Measurements from ENCODE around the gene MRGPRG.

The MRGPRG gene

DNA sequence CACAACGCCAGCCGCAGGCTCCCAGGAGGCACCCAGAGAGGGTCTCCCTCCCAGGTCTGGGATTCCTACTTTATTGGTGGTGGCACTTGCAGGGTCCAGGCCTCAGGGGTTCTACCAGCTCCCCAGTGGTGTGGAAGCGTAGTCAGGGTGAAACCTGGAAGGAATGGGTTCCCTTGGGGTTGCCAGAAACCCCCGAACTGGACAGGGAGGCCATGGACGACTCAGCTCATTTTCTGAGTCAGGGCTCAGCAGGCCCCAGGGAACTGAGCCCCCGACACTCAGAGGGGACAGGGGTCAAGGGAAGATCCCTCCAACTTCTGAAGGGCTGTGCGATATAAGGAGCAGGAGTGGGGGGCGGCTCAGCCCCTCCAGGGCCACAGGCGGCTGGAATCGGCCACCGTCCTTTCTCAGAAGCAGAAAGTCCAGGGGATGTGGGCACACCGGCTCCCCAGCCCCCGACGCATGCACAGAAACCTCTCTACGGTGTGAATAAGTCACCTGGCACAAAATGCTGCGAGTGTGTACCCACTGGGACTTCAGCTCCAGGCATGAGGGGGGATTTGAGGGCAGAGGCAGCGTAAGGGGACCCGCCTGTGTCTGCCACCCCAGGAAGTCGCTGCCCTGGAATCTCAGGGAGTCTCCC lies 25.1 kb downstream of the MRGPRG start:
- DNase-seq (ENCODE audit: insufficient read length, low spot score) (no peak), FAIRE-seq (no peak)
- TF ChIP-seq, protein P1, sequence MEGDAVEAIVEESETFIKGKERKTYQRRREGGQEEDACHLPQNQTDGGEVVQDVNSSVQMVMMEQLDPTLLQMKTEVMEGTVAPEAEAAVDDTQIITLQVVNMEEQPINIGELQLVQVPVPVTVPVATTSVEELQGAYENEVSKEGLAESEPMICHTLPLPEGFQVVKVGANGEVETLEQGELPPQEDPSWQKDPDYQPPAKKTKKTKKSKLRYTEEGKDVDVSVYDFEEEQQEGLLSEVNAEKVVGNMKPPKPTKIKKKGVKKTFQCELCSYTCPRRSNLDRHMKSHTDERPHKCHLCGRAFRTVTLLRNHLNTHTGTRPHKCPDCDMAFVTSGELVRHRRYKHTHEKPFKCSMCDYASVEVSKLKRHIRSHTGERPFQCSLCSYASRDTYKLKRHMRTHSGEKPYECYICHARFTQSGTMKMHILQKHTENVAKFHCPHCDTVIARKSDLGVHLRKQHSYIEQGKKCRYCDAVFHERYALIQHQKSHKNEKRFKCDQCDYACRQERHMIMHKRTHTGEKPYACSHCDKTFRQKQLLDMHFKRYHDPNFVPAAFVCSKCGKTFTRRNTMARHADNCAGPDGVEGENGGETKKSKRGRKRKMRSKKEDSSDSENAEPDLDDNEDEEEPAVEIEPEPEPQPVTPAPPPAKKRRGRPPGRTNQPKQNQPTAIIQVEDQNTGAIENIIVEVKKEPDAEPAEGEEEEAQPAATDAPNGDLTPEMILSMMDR (IDR thresholded peaks at IDR 0.05; ENCODE audit: insufficient read depth, missing control alignments) = no peak

DNA sequence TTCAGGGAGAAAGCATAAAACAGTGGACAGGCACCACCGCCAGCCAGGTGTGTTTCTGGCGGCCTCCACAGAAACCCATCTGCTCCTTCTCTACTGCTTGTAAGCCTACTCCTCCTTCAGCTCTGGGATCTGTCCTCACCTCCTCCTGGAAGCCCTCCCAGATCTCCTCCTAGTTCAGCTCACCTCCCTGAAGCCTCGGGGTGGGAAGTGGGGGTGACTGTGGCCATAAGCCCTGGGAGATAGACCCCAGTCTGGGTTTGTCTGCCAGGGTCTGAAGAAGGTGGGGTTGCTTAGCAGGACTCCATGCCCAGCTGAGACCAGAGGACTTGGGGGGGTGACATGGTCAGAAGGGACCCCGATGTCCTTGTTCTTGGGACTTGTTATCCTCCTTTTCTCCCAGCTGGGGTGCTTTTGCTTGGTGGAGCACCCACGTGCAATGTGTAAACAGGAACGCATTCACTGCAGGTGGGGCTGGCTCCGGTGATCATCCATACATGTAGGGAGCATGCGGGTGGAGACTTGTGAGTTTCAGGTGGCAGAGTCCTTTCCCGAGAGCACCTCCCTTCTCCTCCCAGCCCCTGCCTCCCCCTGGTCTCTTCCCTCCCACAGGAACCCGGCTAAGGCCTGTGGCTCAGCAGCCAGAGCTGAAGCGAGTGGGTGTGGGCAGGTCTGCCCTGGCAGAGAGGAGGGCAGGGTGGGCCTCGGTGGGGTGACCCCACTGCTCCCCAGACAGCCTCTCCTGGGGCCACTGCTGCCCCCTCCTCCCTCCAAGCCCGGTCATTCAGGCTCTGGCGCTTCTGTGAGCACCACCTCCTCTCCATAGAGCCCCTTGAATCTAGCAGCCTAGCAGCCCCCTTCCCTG lies 25.9 kb downstream of the MRGPRG start:
- TF ChIP-seq, protein P1 (IDR thresholded peaks at IDR 0.05; ENCODE audit: insufficient read depth, missing control alignments) = no peak
- no peak for DNase-seq (ENCODE audit: insufficient read length, low spot score)
- no peak for FAIRE-seq

DNA sequence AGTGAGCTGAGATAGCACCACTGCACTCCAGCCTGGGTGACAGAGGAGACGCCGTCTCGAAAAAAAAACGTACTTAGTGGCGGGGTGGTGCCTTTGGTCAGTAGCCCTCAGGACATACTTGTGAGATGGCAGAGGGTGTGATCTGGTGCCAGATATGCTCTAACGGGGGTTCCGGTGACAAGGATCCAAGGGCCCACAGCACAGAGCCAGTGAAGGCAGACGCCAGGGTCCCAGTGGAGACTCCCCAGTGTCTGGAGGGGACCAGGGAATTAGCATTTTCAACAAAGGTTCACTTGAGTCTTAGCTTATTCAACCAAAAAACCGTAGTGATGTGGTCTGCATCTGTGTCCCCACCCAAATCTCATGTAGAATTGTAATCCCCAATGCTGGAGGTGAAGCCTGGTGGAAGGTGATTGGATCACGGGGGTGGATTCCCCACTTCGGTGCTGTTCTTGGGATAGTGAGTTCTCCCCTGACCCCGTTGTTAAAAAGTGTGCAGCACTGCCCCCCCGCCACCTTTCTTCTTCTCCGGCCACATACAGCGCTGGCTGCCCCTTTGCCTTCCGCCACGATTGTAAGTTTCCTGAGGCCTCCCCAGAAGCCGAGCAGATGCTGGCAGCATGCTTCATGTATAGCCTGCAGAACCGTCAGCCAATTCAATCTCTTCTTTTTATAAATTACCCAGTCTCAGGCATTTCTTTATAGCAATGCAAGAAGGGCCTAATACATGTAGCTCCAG lies 26.9 kb downstream of the MRGPRG start:
- DNase-seq (ENCODE audit: insufficient read length, low spot score) = no peak
- no peak for FAIRE-seq
- TF ChIP-seq, protein P1 (IDR thresholded peaks at IDR 0.05; ENCODE audit: insufficient read depth, missing control alignments) = no peak

DNA sequence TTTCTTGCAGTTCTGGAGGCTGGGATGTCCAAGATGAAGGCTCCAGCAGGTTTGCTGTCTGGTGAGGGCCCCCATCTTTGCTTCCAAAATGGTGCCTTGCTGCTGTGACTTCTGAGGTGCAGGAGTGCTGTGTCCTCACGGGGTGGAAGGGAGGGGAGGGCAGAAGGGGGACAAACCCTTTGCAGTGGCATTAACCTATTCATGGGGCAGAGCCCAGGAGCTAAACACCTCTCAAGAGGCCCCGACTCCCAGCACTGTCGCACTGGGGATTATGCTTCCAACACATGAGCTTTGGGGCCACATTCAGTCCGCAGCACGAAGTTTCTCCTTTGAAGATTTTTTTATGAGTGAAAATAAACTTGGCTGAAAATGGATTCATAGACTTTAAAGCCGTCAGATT lies 28.0 kb downstream of the MRGPRG start:
- DNase-seq (ENCODE audit: insufficient read length, low spot score) (no peak), FAIRE-seq (no peak)
- TF ChIP-seq, protein P1 (IDR thresholded peaks at IDR 0.05; ENCODE audit: insufficient read depth, missing control alignments) = no peak

DNA sequence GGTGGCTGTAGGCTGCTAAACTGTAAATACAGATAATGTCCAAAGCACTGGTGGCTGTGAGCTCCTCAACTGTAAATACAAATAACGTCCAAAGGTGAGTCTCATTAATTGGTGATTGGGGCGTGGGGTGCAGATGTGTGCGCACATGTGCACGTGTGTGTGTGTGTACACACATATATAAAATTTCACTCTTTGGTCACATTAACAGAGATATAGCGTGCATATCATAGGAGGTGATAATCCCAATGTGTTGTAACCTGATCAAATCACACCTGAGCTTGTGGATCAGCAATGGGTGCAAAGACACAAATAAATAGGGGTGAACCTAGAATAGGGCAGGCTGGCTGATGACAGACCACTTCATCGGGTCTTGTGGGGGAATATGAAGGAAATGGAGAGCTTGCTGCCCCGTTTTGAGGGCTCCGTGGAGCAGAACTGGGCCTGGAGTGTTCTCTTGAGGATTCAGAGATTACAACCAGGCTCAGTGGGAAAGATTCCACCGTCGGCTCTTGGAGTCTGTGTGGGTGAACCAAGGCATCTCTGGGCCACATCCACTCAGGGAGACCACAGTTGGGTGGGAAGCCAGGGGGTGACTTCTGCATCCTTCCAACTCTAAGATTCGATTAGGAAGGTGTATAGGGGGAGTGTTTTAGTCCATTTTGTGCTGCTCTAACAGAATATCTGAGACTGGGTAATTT lies 28.6 kb downstream of the MRGPRG start:
- DNase-seq (ENCODE audit: insufficient read length, low spot score) (no peak), FAIRE-seq (no peak)
- TF ChIP-seq, protein P1 (IDR thresholded peaks at IDR 0.05; ENCODE audit: insufficient read depth, missing control alignments) = no peak

DNA sequence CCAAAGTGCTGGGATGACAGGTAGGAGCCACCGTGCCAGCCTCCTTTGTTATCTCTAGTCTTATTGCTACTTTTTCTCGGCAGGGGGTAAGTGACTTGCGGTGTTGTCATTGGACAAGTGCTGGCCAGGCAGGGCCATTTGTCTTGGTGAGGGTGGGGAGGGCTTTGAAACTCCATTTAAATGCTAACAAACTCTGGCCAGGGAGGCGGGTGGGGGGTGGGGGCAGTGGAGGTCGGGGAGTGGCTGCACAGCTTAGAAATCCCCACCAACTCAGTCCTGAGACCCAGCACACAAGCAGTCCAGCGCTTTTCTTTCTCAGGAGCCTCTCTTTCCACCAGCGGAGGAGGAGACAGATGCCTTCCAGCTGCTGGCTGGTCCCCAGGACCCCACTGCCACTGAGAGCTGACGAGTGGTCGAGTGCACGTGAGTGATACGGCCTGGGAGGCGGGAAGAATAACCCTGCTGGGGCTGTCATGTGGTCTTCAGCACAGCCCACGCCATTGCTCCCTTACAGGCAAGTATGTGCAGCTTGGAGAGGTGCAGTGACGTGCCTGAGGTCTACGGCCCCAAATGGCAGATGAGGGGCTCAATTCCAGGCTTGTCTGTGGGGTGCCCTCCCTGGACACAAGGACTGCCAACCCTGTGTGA lies 29.3 kb downstream of the MRGPRG start:
- no peak for FAIRE-seq
- DNase-seq (ENCODE audit: insufficient read length, low spot score) = no peak
- TF ChIP-seq, protein P1 (IDR thresholded peaks at IDR 0.05; ENCODE audit: insufficient read depth, missing control alignments) = no peak

Measured in D721Med (cell line).